K562 (cell line): Measurements from ENCODE around the gene TAF1B. TPM values are rescaled to one million over a fixed set of nuclear protein-coding genes. Genes with fewer than 3 reads are reported as not detected.
A peak's percentile ranks its signal among the peaks of the same experiment; 100 is the strongest.

Experiments used
- BRCA1 ChIP-seq, 2 experiments: fragments of 450-650 bp in 1 of 2; sonication (generic) in 1 of 2; formaldehyde crosslinking in 1 of 2; IDR thresholded peaks; 2 replicates each; pipeline versions ENCODE4 v1.5.0 to v1.6.1; 2017 to 2020; ENCODE audit warnings: mild to moderate bottlenecking in 1 of 2, missing genetic modification reagents in 1 of 2
- CREBBP ChIP-seq: IDR thresholded peaks from one replicate; pipeline ENCODE4 v1.6.1; 2012; ENCODE audit warnings: low read depth, mild to moderate bottlenecking, control low read depth, inconsistent platforms, low read length
- FOXJ2 ChIP-seq: fragments of 200-800 bp; sonication (Bioruptor generic); IDR thresholded peaks from 2 replicates; pipeline ENCODE4 v1.6.1; 2016; ENCODE audit warnings: missing genetic modification characterization, missing compliant biosample characterization
- GABPB1 ChIP-seq: sonication (generic); formaldehyde crosslinking; IDR thresholded peaks from 2 replicates; pipeline ENCODE4 v1.8.0; 2022; ENCODE audit warnings: mild to moderate bottlenecking, missing genetic modification reagents
- HOXB6 ChIP-seq: fragments of 250-450 bp; sonication (Bioruptor Pico); IDR thresholded peaks from 2 replicates; pipeline ENCODE4 v1.5.1; 2022; ENCODE audit warnings: mild to moderate bottlenecking, borderline replicate concordance
- PRPF4 ChIP-seq: fragments of 200-400 bp; formaldehyde crosslinking; IDR thresholded peaks from one replicate; pipeline ENCODE4 v1.6.1; 2017; ENCODE audit warnings: low read length, low read depth, mild to moderate bottlenecking; ENCODE audit not compliant: insufficient read depth, poor library complexity, severe bottlenecking
- RAD51 ChIP-seq: fragments of 450-650 bp; IDR thresholded peaks from 2 replicates; pipeline ENCODE4 v1.7.1; 2016; ENCODE audit warnings: low read depth, mild to moderate bottlenecking, borderline replicate concordance
- RBM17 ChIP-seq: fragments of 200-400 bp; formaldehyde crosslinking; IDR thresholded peaks from 2 replicates; pipeline ENCODE4 v1.6.1; 2017; ENCODE audit warnings: low read depth, mild to moderate bottlenecking, low read length, borderline replicate concordance
- SIN3B ChIP-seq: fragments of 450-650 bp; IDR thresholded peaks from 2 replicates; pipeline ENCODE4 v1.6.1; 2017; ENCODE audit warnings: low read depth, mild to moderate bottlenecking, moderate library complexity
- SIRT6 ChIP-seq: IDR thresholded peaks from one replicate; pipeline ENCODE4 v1.6.1; 2012; ENCODE audit warnings: low read depth, mild to moderate bottlenecking, control low read depth, inconsistent platforms, low read length, moderate library complexity
- SMAD2 ChIP-seq: fragments of 150-350 bp; IDR thresholded peaks from 2 replicates; pipeline ENCODE4 v1.6.1; 2014; ENCODE audit warnings: low read depth, mild to moderate bottlenecking, low read length
- SREBF1 ChIP-seq: fragments of 150-350 bp; IDR thresholded peaks from 2 replicates; pipeline ENCODE4 v1.6.1; 2014; ENCODE audit warnings: antibody characterized with exemption, low read depth, low read length, borderline replicate concordance
- TCF3 ChIP-seq: sonication (generic); formaldehyde crosslinking; IDR thresholded peaks from 2 replicates; pipeline ENCODE4 v1.4.0; 2020; ENCODE audit warnings: mild to moderate bottlenecking, missing genetic modification reagents
- TEAD1 ChIP-seq, 2 experiments: fragments of 450-650 bp in 1 of 2; sonication (generic) in 1 of 2; formaldehyde crosslinking; IDR thresholded peaks; 2 replicates each; pipeline versions ENCODE4 v1.4.0 to v1.8.0; 2020 to 2022; ENCODE audit warnings: mild to moderate bottlenecking in 2 of 2, missing genetic modification reagents in 1 of 2
- YY1 ChIP-seq, 3 experiments: IDR thresholded peaks; 2 replicates each; pipeline ENCODE4 v1.6.1; 2011; ENCODE audit warnings: low read length in 2 of 3, mild to moderate bottlenecking in 2 of 3, moderate library complexity in 2 of 3, borderline replicate concordance in 1 of 3, control low read depth in 1 of 3, low read depth in 1 of 3; ENCODE audit not compliant: insufficient read depth in 3 of 3, insufficient replicate concordance in 2 of 3, control insufficient read depth in 1 of 3, insufficient read length in 1 of 3; ENCODE audit errors: extremely low read depth in 1 of 3
- ZFPM2 ChIP-seq: fragments of 250-450 bp; sonication (Bioruptor Pico); IDR thresholded peaks from 2 replicates; pipeline ENCODE4 v1.5.1; 2022; ENCODE audit warnings: mild to moderate bottlenecking
- ZNF140 ChIP-seq: fragments of 250-450 bp; sonication (Bioruptor Pico); IDR thresholded peaks from 2 replicates; pipeline ENCODE4 v1.8.0; 2021; ENCODE audit warnings: moderate library complexity, mild to moderate bottlenecking, inconsistent platforms
- ZNF668 ChIP-seq: fragments of 250-450 bp; sonication (Bioruptor Pico); IDR thresholded peaks from 2 replicates; pipeline ENCODE4 v1.8.0; 2022; ENCODE audit warnings: mild to moderate bottlenecking, inconsistent platforms
- polyA plus RNA-seq, 8 experiments: library from polyadenylated mRNA; depleted of rRNA in 4 of 8; stranded (reverse) in 5 of 8; unstranded in 3 of 8; fragments of >200 nt; fragmentation: Nextera tagmentation in 2 of 8; fragmentation: Illumina TruSeq in 1 of 8; extraction: Ambion mirVana in 2 of 8; extraction: Trizol in 1 of 8; gene quantifications; 2 replicates each; pipeline versions ENCODE4 v1.2.1 to v1.2.3, GENCODE V29; 2011 to 2014; ENCODE audit warnings: inconsistent platforms in 1 of 8, missing spikeins in 1 of 8
- total RNA-seq, 7 experiments: library from RNA; depleted of rRNA in 6 of 7; stranded (reverse); fragments of >200 nt in 6 of 7; fragmentation: Illumina TruSeq in 2 of 7; extraction: Trizol in 2 of 7; gene quantifications; 2 replicates each; pipeline versions ENCODE4 v1.2.1 to v1.2.3, GENCODE V29; 2011 to 2021; ENCODE audit warnings: low replicate concordance in 1 of 7
- TF ChIP-seq, protein P1 (sequence below): fragments of 250-450 bp; sonication (Bioruptor Pico); IDR thresholded peaks from 2 replicates; pipeline ENCODE4 v1.9.0; 2021; ENCODE audit warnings: mild to moderate bottlenecking, inconsistent platforms
- TF ChIP-seq, protein P2 (sequence below): fragments of 450-650 bp; IDR thresholded peaks from 2 replicates; pipeline ENCODE4 v1.6.1; 2016; ENCODE audit warnings: mild to moderate bottlenecking
- TF ChIP-seq, protein P3 (sequence below): IDR thresholded peaks from 2 replicates; pipeline ENCODE4 v1.6.1; 2016; ENCODE audit warnings: missing genetic modification characterization, missing compliant biosample characterization

The TAF1B gene
- total and polyA plus RNA-seq, 9 of the 15 experiments (the other 6 are each of a cell fraction or from before 2014, with no cell fraction given), result 8.8 to 25.1 (median 17.3) TPM

DNA sequence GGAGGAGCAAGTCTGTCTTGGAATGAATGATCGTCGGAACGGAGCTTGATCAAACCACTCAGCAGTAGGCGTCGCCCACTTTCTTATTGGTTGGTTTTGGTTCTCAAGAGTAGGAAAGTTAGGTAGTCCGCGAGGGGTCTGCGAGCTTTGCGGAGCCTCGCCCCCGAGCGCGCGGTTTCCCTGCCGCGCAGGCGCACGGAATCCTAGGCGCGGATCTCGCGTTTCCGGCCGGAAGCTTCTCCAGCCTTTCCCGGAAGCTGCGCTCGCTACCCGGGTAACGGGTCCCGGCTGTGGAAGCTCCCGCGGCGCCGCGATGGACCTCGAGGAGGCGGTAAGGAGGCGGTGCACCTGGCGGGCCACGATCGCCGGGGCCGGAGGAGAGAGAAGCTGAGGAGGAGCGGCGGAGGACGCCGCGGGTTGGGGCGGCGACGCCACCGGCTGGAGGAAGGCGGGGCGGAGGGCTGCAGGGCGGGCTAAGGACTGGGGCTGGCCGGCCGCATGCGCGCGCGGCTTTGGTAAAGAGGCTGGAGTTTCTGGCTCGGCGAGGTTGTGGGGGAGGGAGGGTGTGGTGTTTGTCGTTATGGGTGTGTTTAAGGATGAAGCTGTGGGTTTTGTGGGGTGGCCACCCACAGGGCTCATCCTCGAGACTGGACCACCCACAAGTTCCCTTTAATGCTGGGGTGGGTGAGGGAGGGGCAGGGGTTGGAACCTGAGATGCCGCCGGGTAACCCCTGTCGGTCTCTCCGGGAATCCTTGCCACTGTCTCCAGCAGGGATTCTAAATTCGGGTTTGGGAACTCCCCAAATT is at the start of gene TAF1B (continued):
- TF ChIP-seq PRPF4, result no peak
- TF ChIP-seq SIRT6, result no peak
- TF ChIP-seq SMAD2, result no peak
- TF ChIP-seq RAD51, result no peak
- no peak for TF ChIP-seq BRCA1 (IDR thresholded peaks at IDR 0.05)
- no peak for TF ChIP-seq BRCA1 (CRISPR knock-in tag; IDR thresholded peaks at IDR 0.05)
- TF ChIP-seq, protein P1, sequence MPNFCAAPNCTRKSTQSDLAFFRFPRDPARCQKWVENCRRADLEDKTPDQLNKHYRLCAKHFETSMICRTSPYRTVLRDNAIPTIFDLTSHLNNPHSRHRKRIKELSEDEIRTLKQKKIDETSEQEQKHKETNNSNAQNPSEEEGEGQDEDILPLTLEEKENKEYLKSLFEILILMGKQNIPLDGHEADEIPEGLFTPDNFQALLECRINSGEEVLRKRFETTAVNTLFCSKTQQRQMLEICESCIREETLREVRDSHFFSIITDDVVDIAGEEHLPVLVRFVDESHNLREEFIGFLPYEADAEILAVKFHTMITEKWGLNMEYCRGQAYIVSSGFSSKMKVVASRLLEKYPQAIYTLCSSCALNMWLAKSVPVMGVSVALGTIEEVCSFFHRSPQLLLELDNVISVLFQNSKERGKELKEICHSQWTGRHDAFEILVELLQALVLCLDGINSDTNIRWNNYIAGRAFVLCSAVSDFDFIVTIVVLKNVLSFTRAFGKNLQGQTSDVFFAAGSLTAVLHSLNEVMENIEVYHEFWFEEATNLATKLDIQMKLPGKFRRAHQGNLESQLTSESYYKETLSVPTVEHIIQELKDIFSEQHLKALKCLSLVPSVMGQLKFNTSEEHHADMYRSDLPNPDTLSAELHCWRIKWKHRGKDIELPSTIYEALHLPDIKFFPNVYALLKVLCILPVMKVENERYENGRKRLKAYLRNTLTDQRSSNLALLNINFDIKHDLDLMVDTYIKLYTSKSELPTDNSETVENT, result peak; percentile 75; the same call in 1 of the 2 replicates
- TF ChIP-seq ZNF140 (CRISPR knock-in tag), result no peak
- no peak for TF ChIP-seq SIN3B
- no peak for TF ChIP-seq RBM17
- no peak; a peak in 1 of 4 replicates for TF ChIP-seq TEAD1 (CRISPR knock-in tag; IDR thresholded peaks at IDR 0.05)
- TF ChIP-seq, protein P2, sequence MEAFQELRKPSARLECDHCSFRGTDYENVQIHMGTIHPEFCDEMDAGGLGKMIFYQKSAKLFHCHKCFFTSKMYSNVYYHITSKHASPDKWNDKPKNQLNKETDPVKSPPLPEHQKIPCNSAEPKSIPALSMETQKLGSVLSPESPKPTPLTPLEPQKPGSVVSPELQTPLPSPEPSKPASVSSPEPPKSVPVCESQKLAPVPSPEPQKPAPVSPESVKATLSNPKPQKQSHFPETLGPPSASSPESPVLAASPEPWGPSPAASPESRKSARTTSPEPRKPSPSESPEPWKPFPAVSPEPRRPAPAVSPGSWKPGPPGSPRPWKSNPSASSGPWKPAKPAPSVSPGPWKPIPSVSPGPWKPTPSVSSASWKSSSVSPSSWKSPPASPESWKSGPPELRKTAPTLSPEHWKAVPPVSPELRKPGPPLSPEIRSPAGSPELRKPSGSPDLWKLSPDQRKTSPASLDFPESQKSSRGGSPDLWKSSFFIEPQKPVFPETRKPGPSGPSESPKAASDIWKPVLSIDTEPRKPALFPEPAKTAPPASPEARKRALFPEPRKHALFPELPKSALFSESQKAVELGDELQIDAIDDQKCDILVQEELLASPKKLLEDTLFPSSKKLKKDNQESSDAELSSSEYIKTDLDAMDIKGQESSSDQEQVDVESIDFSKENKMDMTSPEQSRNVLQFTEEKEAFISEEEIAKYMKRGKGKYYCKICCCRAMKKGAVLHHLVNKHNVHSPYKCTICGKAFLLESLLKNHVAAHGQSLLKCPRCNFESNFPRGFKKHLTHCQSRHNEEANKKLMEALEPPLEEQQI, result no peak
- 0 out of 2 replicates have a peak, but pooled peaks have one; percentile 18 for TF ChIP-seq TCF3
- peak; percentile 46; the same call in 1 of the 2 replicates for TF ChIP-seq SREBF1
- TF ChIP-seq YY1 (IDR thresholded peaks at IDR 0.05; ENCODE audit: borderline replicate concordance in 1 of 3, control insufficient read depth in 1 of 3, extremely low read depth in 1 of 3, insufficient read depth in 3 of 3, insufficient read length in 1 of 3, insufficient replicate concordance in 2 of 3, low read depth in 1 of 3, low read length in 2 of 3), result no peak
- TF ChIP-seq ZNF668 (CRISPR knock-in tag), result no peak
- TF ChIP-seq, protein P3, sequence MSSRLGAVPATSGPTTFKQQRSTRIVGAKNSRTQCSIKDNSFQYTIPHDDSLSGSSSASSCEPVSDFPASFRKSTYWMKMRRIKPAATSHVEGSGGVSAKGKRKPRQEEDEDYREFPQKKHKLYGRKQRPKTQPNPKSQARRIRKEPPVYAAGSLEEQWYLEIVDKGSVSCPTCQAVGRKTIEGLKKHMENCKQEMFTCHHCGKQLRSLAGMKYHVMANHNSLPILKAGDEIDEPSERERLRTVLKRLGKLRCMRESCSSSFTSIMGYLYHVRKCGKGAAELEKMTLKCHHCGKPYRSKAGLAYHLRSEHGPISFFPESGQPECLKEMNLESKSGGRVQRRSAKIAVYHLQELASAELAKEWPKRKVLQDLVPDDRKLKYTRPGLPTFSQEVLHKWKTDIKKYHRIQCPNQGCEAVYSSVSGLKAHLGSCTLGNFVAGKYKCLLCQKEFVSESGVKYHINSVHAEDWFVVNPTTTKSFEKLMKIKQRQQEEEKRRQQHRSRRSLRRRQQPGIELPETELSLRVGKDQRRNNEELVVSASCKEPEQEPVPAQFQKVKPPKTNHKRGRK (tag), result no peak
- no peak for TF ChIP-seq CREBBP
- TF ChIP-seq FOXJ2, result no peak
- TF ChIP-seq HOXB6, result no peak
- peak; percentile 93 for TF ChIP-seq GABPB1 (CRISPR knock-in tag)
- no peak for TF ChIP-seq ZFPM2
